HG02973 (cell line): ENCODE measurements around the gene ASRGL1.

Source experiments
- ATAC-seq: cut with Tn5 transposase; IDR thresholded peaks from one replicate; pipeline ENCODE4 v1.9.1; 2021; ENCODE audit warnings: moderate library complexity; ENCODE audit not compliant: unreplicated experiment

The ASRGL1 gene

GRCh38 chr11:62439785-62440602 is 102.7 kb downstream of the ASRGL1 start:
- ATAC-seq = no peak
